Neural progenitor cell (in vitro differentiated cells): ENCODE measurements around the gene DNM2.

Experiments used
- EZH2 ChIP-seq: fragments of 200-600 bp; sonication (generic); IDR thresholded peaks from 2 replicates; pipeline ENCODE4 v1.6.1; 2017; ENCODE audit warnings: antibody characterized with exemption, mild to moderate bottlenecking, moderate library complexity
- EZH2phosphoT487 ChIP-seq: fragments of 200-600 bp; sonication (generic); IDR thresholded peaks from 2 replicates; pipeline ENCODE4 v1.6.1; 2017; ENCODE audit warnings: antibody characterized with exemption
- TF ChIP-seq, protein P1 (sequence below): fragments of 200-600 bp; sonication (generic); IDR thresholded peaks from 2 replicates; pipeline ENCODE4 v1.5.1; 2017; ENCODE audit warnings: antibody characterized with exemption, mild to moderate bottlenecking

DNA sequence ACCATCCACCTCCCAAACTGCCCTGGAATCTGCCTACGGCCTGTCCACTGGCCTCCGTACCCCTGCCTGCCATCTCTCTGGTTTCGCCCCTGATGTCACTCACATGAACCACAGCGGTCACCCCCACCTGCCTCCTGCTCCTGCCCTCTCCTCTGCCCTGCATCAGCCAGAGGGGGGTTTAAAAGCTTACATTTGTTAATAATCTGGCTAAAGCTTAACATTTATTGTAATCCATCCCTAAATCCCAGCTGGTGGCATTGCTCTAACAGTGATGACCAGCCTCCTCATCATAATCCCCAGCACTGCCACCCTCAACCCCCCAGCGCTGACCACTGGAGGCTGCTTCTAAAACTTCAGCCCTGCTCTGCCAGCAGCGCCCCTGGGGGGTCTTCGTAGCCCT lies 38.9 kb downstream of the DNM2 start:
- TF ChIP-seq EZH2: no peak
- TF ChIP-seq, protein P1, sequence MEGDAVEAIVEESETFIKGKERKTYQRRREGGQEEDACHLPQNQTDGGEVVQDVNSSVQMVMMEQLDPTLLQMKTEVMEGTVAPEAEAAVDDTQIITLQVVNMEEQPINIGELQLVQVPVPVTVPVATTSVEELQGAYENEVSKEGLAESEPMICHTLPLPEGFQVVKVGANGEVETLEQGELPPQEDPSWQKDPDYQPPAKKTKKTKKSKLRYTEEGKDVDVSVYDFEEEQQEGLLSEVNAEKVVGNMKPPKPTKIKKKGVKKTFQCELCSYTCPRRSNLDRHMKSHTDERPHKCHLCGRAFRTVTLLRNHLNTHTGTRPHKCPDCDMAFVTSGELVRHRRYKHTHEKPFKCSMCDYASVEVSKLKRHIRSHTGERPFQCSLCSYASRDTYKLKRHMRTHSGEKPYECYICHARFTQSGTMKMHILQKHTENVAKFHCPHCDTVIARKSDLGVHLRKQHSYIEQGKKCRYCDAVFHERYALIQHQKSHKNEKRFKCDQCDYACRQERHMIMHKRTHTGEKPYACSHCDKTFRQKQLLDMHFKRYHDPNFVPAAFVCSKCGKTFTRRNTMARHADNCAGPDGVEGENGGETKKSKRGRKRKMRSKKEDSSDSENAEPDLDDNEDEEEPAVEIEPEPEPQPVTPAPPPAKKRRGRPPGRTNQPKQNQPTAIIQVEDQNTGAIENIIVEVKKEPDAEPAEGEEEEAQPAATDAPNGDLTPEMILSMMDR: no peak
- no peak for TF ChIP-seq EZH2phosphoT487
